T47D (cell line): Measurements from ENCODE around the gene BCL11A.

Source experiments
- DNase-seq, 2 experiments: peaks; one replicate each; pipeline versions ENCODE4 v3.0.0 to v3.0.0-alpha.2; 2011 to 2012; ENCODE audit warnings: low read depth in 1 of 2, low spot score in 1 of 2
- JUND ChIP-seq: IDR thresholded peaks from 2 replicates; pipeline ENCODE4 v1.6.1; 2012; ENCODE audit warnings: low read depth
- in situ Hi-C: cut with HindIII; loops from 2 replicates; pipeline ENCODE4 v1.10.0; 2016; ENCODE audit warnings: low sequenced_read_pairs, low pct_unique_long_range_greater_than_20kb

The BCL11A gene

GRCh38 chr2:60524874-60525273 lies 28.6 kb downstream of the BCL11A start:
- TF ChIP-seq JUND = no peak
- no peak for DNase-seq
- in situ Hi-C loops = no loop called here

- DNase-seq = no peak
- no peak for TF ChIP-seq JUND
- in situ Hi-C loops = no loop called here
Observed at GRCh38 chr2:60523963-60524362, 29.5 kb downstream of the BCL11A start.

GRCh38 chr2:60522462-60522861 lies 31.0 kb downstream of the BCL11A start:
- TF ChIP-seq JUND = no peak
- in situ Hi-C loops = no loop called here

GRCh38 chr2:60521626-60522025 lies 31.8 kb downstream of the BCL11A start:
- DNase-seq = no peak
- TF ChIP-seq JUND = no peak
- in situ Hi-C loops = no loop called here

More at GRCh38 chr2:60522462-60522861, 31.0 kb downstream of the BCL11A start:
- peak in 1 of 2 experiments; percentile 15 for DNase-seq

- TF ChIP-seq JUND = no peak
- DNase-seq = no peak
- in situ Hi-C loops = no loop called here
Observed at GRCh38 chr2:60520917-60521539, 32.4 kb downstream of the BCL11A start.

GRCh38 chr2:60520151-60520876 lies 33.1 kb downstream of the BCL11A start:
- no peak for TF ChIP-seq JUND
- DNase-seq = no peak
- in situ Hi-C loops = no loop called here

- no peak for DNase-seq
- no peak for TF ChIP-seq JUND
- in situ Hi-C loops = no loop called here
Observed at GRCh38 chr2:60519231-60519863, 34.1 kb downstream of the BCL11A start.

GRCh38 chr2:60518567-60518966 lies 34.9 kb downstream of the BCL11A start:
- no peak for DNase-seq
- TF ChIP-seq JUND = no peak
- in situ Hi-C loops = no loop called here

GRCh38 chr2:60517446-60517845 lies 36.0 kb downstream of the BCL11A start:
- DNase-seq = no peak
- in situ Hi-C loops = no loop called here
- TF ChIP-seq JUND = no peak

GRCh38 chr2:60516826-60517225 lies 36.6 kb downstream of the BCL11A start:
- no peak for TF ChIP-seq JUND
- DNase-seq = no peak
- in situ Hi-C loops = no loop called here

GRCh38 chr2:60516383-60516811 lies 37.1 kb downstream of the BCL11A start:
- peak in 1 of 2 experiments; percentile 3 for DNase-seq
- in situ Hi-C loops = no loop called here
- no peak for TF ChIP-seq JUND

- no peak for TF ChIP-seq JUND
- in situ Hi-C loops = no loop called here
- DNase-seq = no peak
Observed at GRCh38 chr2:60515721-60516226, 37.7 kb downstream of the BCL11A start.

GRCh38 chr2:60513996-60514395 lies 39.5 kb downstream of the BCL11A start:
- TF ChIP-seq JUND = no peak
- no peak for DNase-seq
- in situ Hi-C loops = no loop called here
